ENCODE data around the gene GLCCI1. TPM values are rescaled to one million over a fixed set of nuclear protein-coding genes. Genes with fewer than 3 reads are reported as not detected.

GLCCI1 gene
- polyA plus RNA-seq, 1 donor (not counting 4 experiments of a cell fraction or from before 2014, with no cell fraction given) = 3.4 TPM

DNA sequence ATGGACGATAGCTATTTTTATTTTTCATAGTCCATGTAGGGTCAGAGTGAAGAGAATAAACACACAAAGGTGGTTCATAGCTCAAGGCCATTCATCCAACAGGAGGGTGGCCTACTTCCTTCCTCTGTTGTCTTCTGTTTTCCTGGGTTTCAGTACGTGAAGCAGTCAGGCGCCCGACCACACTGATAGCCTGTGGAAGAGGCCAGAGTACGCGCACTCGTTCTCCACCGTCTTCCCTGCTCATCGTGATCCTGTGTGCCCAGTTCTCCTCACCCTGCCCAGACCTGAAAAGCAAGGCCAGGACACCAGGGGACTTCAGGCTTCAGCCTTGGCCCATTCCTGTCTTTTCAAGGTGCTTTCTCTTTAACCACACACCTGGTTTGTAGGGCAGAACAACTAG lies 134.7 kb downstream of the GLCCI1 start:
- Histone ChIP-seq H3K79me2 (ENCODE audit: control insufficient read depth, insufficient read depth, low read length) (no peaks in the 10 kb centered on the region), H3K9me1 (ENCODE audit: control insufficient read depth, extremely low read depth, insufficient read depth, low read length) (no peaks in the 10 kb centered on the region), H3K9me3 (ENCODE audit: control insufficient read depth, low read depth, low read length) (no peaks in the 10 kb centered on the region), H2AFZ (ENCODE audit: control insufficient read depth, low read length) (no peak overlapping the region), H3K4me2 (ENCODE audit: control insufficient read depth, extremely low read depth, insufficient read depth, low read depth, low read length) (no peak overlapping the region), H3K4me1 (ENCODE audit: control insufficient read depth, extremely low read depth, insufficient read depth, low read length) (no peaks in the 10 kb centered on the region), H3K9ac (ENCODE audit: control insufficient read depth, extremely low read depth, insufficient read depth, low read length) (no peak overlapping the region), H4K20me1 (ENCODE audit: control insufficient read depth, extremely low read depth, insufficient read depth, low read length) (no peaks in the 10 kb centered on the region), H3K36me3 (ENCODE audit: control insufficient read depth in 2 of 2, extremely low read depth in 1 of 2, insufficient read depth in 2 of 2, low read length in 2 of 2) (no peaks in the 10 kb centered on the region), H3K4me3 (ENCODE audit: control insufficient read depth in 2 of 3, extremely low read depth in 1 of 3, insufficient read depth in 2 of 3, low read depth in 1 of 3, low read length in 3 of 3) (no peak overlapping the region), H3K27me3 (ENCODE audit: control insufficient read depth, extremely low read depth, insufficient read depth, low read length) (no peaks in the 10 kb centered on the region), H3K27ac (ENCODE audit: control insufficient read depth, insufficient read depth, low read length) (no peak overlapping the region)
- no peak for TF ChIP-seq EZH2 (IDR thresholded peaks at IDR 0.05; ENCODE audit: low read length)
- TF ChIP-seq, protein P1, sequence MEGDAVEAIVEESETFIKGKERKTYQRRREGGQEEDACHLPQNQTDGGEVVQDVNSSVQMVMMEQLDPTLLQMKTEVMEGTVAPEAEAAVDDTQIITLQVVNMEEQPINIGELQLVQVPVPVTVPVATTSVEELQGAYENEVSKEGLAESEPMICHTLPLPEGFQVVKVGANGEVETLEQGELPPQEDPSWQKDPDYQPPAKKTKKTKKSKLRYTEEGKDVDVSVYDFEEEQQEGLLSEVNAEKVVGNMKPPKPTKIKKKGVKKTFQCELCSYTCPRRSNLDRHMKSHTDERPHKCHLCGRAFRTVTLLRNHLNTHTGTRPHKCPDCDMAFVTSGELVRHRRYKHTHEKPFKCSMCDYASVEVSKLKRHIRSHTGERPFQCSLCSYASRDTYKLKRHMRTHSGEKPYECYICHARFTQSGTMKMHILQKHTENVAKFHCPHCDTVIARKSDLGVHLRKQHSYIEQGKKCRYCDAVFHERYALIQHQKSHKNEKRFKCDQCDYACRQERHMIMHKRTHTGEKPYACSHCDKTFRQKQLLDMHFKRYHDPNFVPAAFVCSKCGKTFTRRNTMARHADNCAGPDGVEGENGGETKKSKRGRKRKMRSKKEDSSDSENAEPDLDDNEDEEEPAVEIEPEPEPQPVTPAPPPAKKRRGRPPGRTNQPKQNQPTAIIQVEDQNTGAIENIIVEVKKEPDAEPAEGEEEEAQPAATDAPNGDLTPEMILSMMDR (optimal IDR thresholded peaks at IDR 0.05 in 1 of 3, IDR thresholded peaks at IDR 0.05 in 1 of 3, conservative IDR thresholded peaks at IDR 0.05 in 1 of 3; ENCODE audit: extremely low read depth in 1 of 3, insufficient read depth in 2 of 3, low read length in 3 of 3) = no peak
- dilution Hi-C loops (cut with MboI; ENCODE audit: extremely low pct_ligation_motif_present, low sequenced_read_pairs) = no loop called here
- DNase-seq (ENCODE audit: low read depth, low spot score) (no peak), FAIRE-seq (no peak)

DNA sequence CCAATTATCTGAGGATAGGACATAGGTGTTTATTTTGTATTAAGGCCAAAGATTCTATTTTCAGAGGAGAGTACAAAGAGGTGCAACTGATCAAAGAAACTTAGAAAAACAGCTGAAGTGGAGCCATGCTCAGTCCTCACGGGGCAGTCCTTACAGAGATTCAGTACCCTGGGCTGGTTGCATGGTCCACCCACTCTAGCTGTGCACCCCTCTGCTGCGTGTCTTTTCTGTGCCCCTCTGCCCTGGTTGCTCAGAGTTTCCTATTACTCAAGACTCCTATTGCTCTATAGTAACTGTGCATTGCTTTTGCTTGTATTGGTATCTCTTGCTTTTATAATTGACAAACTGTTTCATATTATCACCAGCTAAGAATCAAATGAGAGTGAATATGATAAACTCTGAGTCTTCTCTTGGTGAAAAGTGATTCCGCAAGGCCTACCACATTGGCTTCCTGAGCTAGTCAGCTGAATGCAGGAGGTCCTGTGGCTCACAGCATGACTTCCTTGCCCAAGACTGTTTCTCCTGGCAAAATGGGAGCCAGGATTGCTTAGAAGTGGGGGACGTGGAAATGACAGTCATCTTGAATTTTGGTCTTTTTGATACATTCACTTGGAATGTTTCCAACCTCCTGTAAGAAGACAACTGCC lies 137.0 kb downstream of the GLCCI1 start:
- no peak for FAIRE-seq

More for the DNA sequence above, 137.0 kb downstream of the GLCCI1 start:
- no peak for DNase-seq (ENCODE audit: low read depth, low spot score)
- no peaks in the 10 kb centered on the region for H3K9me1 ChIP-seq (ENCODE audit: control insufficient read depth, extremely low read depth, insufficient read depth, low read length)
- H3K4me2 ChIP-seq (ENCODE audit: control insufficient read depth, extremely low read depth, insufficient read depth, low read depth, low read length) = no peak overlapping the region
- dilution Hi-C loops (cut with MboI; ENCODE audit: extremely low pct_ligation_motif_present, low sequenced_read_pairs) = no loop called here
- no peak overlapping the region for H3K9ac ChIP-seq (ENCODE audit: control insufficient read depth, extremely low read depth, insufficient read depth, low read length)
- no peak overlapping the region for H3K4me3 ChIP-seq (ENCODE audit: control insufficient read depth in 2 of 3, extremely low read depth in 1 of 3, insufficient read depth in 2 of 3, low read depth in 1 of 3, low read length in 3 of 3)
- no peaks in the 10 kb centered on the region for H3K79me2 ChIP-seq (ENCODE audit: control insufficient read depth, insufficient read depth, low read length)
- no peaks in the 10 kb centered on the region for H3K9me3 ChIP-seq (ENCODE audit: control insufficient read depth, low read depth, low read length)
- H3K4me1 ChIP-seq (ENCODE audit: control insufficient read depth, extremely low read depth, insufficient read depth, low read length) = no peaks in the 10 kb centered on the region
- H4K20me1 ChIP-seq (ENCODE audit: control insufficient read depth, extremely low read depth, insufficient read depth, low read length) = no peaks in the 10 kb centered on the region
- no peaks in the 10 kb centered on the region for H3K36me3 ChIP-seq (ENCODE audit: control insufficient read depth in 2 of 2, extremely low read depth in 1 of 2, insufficient read depth in 2 of 2, low read length in 2 of 2)
- no peaks in the 10 kb centered on the region for H3K27me3 ChIP-seq (ENCODE audit: control insufficient read depth, extremely low read depth, insufficient read depth, low read length)
- H3K27ac ChIP-seq (ENCODE audit: control insufficient read depth, insufficient read depth, low read length) = no peak overlapping the region
- TF ChIP-seq EZH2 (IDR thresholded peaks at IDR 0.05; ENCODE audit: low read length) = no peak
- TF ChIP-seq, protein P1 (optimal IDR thresholded peaks at IDR 0.05 in 1 of 3, IDR thresholded peaks at IDR 0.05 in 1 of 3, conservative IDR thresholded peaks at IDR 0.05 in 1 of 3; ENCODE audit: extremely low read depth in 1 of 3, insufficient read depth in 2 of 3, low read length in 3 of 3) = no peak
- no peak overlapping the region for H2AFZ ChIP-seq (ENCODE audit: control insufficient read depth, low read length)

Measured in keratinocyte (primary cell).